Left ventricle myocardium inferior (tissue), 1 donor: ENCODE measurements around the gene SDF2L1. TPM values are rescaled to one million over a fixed set of nuclear protein-coding genes. Genes with fewer than 3 reads are reported as not detected.

Source experiments
- DNase-seq: peaks from one replicate; pipeline ENCODE4 v3.0.0-alpha.2; 2020
- H3K27ac ChIP-seq: fragments of 200-600 bp; replicated peaks from 2 replicates; pipeline ENCODE4 v1.8.0; 2021
- H3K27me3 ChIP-seq: fragments of 200-600 bp; 2 replicates; pipeline ENCODE4 v1.8.0; 2021; ENCODE audit warnings: low read depth
- H3K36me3 ChIP-seq: fragments of 200-600 bp; 2 replicates; pipeline ENCODE4 v1.8.0; 2021
- H3K4me1 ChIP-seq: fragments of 200-600 bp; 2 replicates; pipeline ENCODE4 v1.8.0; 2021
- H3K4me3 ChIP-seq: fragments of 200-600 bp; 2 replicates; pipeline ENCODE4 v1.8.0; 2021; ENCODE audit warnings: mild to moderate bottlenecking, moderate library complexity
- H3K9me3 ChIP-seq: fragments of 200-600 bp; replicated peaks from 2 replicates; pipeline ENCODE4 v1.8.0; 2021
- CTCF ChIP-seq: fragments of 200-600 bp; IDR thresholded peaks from 2 replicates; pipeline ENCODE4 v1.8.0; 2021; ENCODE audit warnings: antibody characterized with exemption, mild to moderate bottlenecking, borderline replicate concordance
- intact Hi-C: fragments of 100-400 bp; cut with micrococcal nuclease; formaldehyde crosslinking; loops from one replicate; pipeline ENCODE4 v1.11.0; 2022
- total RNA-seq: library from RNA; stranded (reverse); fragmentation: NEBNext Ultra II Directional; extraction: Animal tissue kit (Norgen Biotek cat#: 25700); gene quantifications from one replicate; pipeline ENCODE4 v1.2.1, GENCODE V29; 2021
- donor health status: DM: no; HTN: yes; CAD: no; lungs with severe emphysema.

Gene SDF2L1
- total RNA-seq, 1 donor from 2014 or later, result 18.3 TPM

GRCh38 chr22:21679383-21679782, 37.3 kb downstream of the SDF2L1 start:
- no peaks in the 10 kb centered on the region for H3K4me1 ChIP-seq
- H3K9me3 ChIP-seq, result no peaks in the 10 kb centered on the region
- intact Hi-C loops, result no loop called here
- H3K27me3 ChIP-seq, result no peaks in the 10 kb centered on the region
- no peak overlapping the region for H3K4me3 ChIP-seq
- H3K36me3 ChIP-seq, result peaks cover 51% of the 10 kb centered on the region
- no peak overlapping the region for H3K27ac ChIP-seq
- TF ChIP-seq CTCF, result no peak
- no peak for DNase-seq

GRCh38 chr22:21680830-21681565, 38.9 kb downstream of the SDF2L1 start:
- H3K4me1 ChIP-seq, result no peaks in the 10 kb centered on the region
- intact Hi-C loops, result no loop called here
- DNase-seq, result no peak
- H3K27ac ChIP-seq, result no peak overlapping the region
- H3K36me3 ChIP-seq, result peaks cover 51% of the 10 kb centered on the region
- no peaks in the 10 kb centered on the region for H3K9me3 ChIP-seq
- TF ChIP-seq CTCF, result no peak
- H3K4me3 ChIP-seq, result no peak overlapping the region
- H3K27me3 ChIP-seq, result no peaks in the 10 kb centered on the region

- TF ChIP-seq CTCF, result no peak
- intact Hi-C loops, result no loop called here
- no peaks in the 10 kb centered on the region for H3K9me3 ChIP-seq
- no peak overlapping the region for H3K4me3 ChIP-seq
- peaks cover 58% of the 10 kb centered on the region for H3K36me3 ChIP-seq
- no peaks in the 10 kb centered on the region for H3K4me1 ChIP-seq
- no peaks in the 10 kb centered on the region for H3K27me3 ChIP-seq
- H3K27ac ChIP-seq, result no peak overlapping the region
- DNase-seq, result no peak
Measured at GRCh38 chr22:21681566-21682370, 39.7 kb downstream of the SDF2L1 start.

- Histone ChIP-seq H3K4me3 (no peak overlapping the region), H3K27ac (no peak overlapping the region), H3K27me3 (no peaks in the 10 kb centered on the region), H3K4me1 (no peaks in the 10 kb centered on the region), H3K36me3 (peaks cover 66% of the 10 kb centered on the region), H3K9me3 (no peaks in the 10 kb centered on the region)
- no peak for TF ChIP-seq CTCF
- no peak for DNase-seq
- intact Hi-C loops, result no loop called here
Measured at GRCh38 chr22:21682385-21683175, 40.5 kb downstream of the SDF2L1 start.

GRCh38 chr22:21683401-21683811, 41.3 kb downstream of the SDF2L1 start:
- DNase-seq, result no peak
- H3K4me1 ChIP-seq, result no peaks in the 10 kb centered on the region
- no peak overlapping the region for H3K4me3 ChIP-seq
- peaks cover 74% of the 10 kb centered on the region for H3K36me3 ChIP-seq
- no peaks in the 10 kb centered on the region for H3K9me3 ChIP-seq
- TF ChIP-seq CTCF, result no peak
- no peaks in the 10 kb centered on the region for H3K27me3 ChIP-seq
- no peak overlapping the region for H3K27ac ChIP-seq
- intact Hi-C loops, result no loop called here
